GM23338 (cell line): ENCODE data around the gene ADAP1. TPM values are rescaled to one million over a fixed set of nuclear protein-coding genes. Genes with fewer than 3 reads are reported as not detected.

Source experiments
- ATAC-seq: fragments of 200-7000 bp; cut with Tn5 transposase; 3 replicates; pipeline ENCODE4 v1.9.1; 2020
- DNase-seq: peaks from one replicate; pipeline ENCODE4 v3.0.0-alpha.2; 2015; ENCODE audit warnings: low spot score
- H2AFZ ChIP-seq: fragments of 200-600 bp; sonication (generic); 2 replicates; pipeline ENCODE4 v1.8.0; 2016; ENCODE audit warnings: antibody characterized with exemption, mild to moderate bottlenecking, moderate library complexity
- H3F3A ChIP-seq: fragments of 200-600 bp; sonication (generic); replicated peaks from 2 replicates; pipeline ENCODE4 v1.8.0; 2017; ENCODE audit warnings: antibody characterized with exemption, mixed run types, low read depth
- H3K27ac ChIP-seq: fragments of 200-600 bp; sonication (generic); 2 replicates; pipeline ENCODE4 v1.6.1; 2016; ENCODE audit warnings: low read depth
- H3K27me3 ChIP-seq: fragments of 200-600 bp; sonication (generic); 2 replicates; pipeline ENCODE4 v1.8.0; 2016; ENCODE audit warnings: mild to moderate bottlenecking, mixed run types, moderate library complexity; ENCODE audit not compliant: insufficient read depth
- H3K36me3 ChIP-seq: fragments of 200-600 bp; sonication (generic); 2 replicates; pipeline ENCODE4 v1.8.0; 2016; ENCODE audit warnings: mild to moderate bottlenecking; ENCODE audit not compliant: insufficient read depth
- H3K4me1 ChIP-seq: fragments of 200-600 bp; sonication (generic); 2 replicates; pipeline ENCODE4 v1.8.0; 2016; ENCODE audit warnings: mild to moderate bottlenecking, moderate library complexity; ENCODE audit not compliant: insufficient read depth
- H3K4me2 ChIP-seq: fragments of 200-600 bp; sonication (generic); 2 replicates; pipeline ENCODE4 v1.7.1; 2017; ENCODE audit warnings: mixed run types
- H3K4me3 ChIP-seq: fragments of 200-600 bp; sonication (generic); 2 replicates; pipeline ENCODE4 v1.6.1; 2016; ENCODE audit warnings: mixed run types
- H3K79me2 ChIP-seq: fragments of 200-600 bp; sonication (generic); replicated peaks from 2 replicates; pipeline ENCODE4 v1.8.0; 2017; ENCODE audit warnings: mild to moderate bottlenecking; ENCODE audit not compliant: insufficient read depth
- H3K9me2 ChIP-seq: fragments of 200-600 bp; sonication (generic); 2 replicates; pipeline ENCODE4 v1.8.0; 2017; ENCODE audit not compliant: insufficient read depth
- H4K20me1 ChIP-seq: fragments of 200-600 bp; sonication (generic); replicated peaks from 2 replicates; pipeline ENCODE4 v1.8.0; 2017; ENCODE audit warnings: mild to moderate bottlenecking; ENCODE audit not compliant: insufficient read depth
- H3K27ac Mint-ChIP-seq: 2 replicates; pipeline ENCODE4 v1.8.0; 2020; ENCODE audit warnings: inconsistent platforms, mild to moderate bottlenecking, moderate library complexity, mixed read lengths
- H3K27me3 Mint-ChIP-seq: 3 replicates; pipeline ENCODE4 v1.8.0; 2022; ENCODE audit warnings: low read depth, mild to moderate bottlenecking, moderate library complexity, mixed read lengths, inconsistent platforms; ENCODE audit not compliant: insufficient read depth, poor library complexity
- H3K36me3 Mint-ChIP-seq: 3 replicates; pipeline ENCODE4 v1.8.0; 2021; ENCODE audit warnings: low read depth, mild to moderate bottlenecking, inconsistent platforms, moderate library complexity, mixed read lengths
- H3K4me1 Mint-ChIP-seq: 3 replicates; pipeline ENCODE4 v1.8.0; 2020; ENCODE audit warnings: mild to moderate bottlenecking, inconsistent platforms, mixed read lengths
- H3K4me3 Mint-ChIP-seq: 3 replicates; pipeline ENCODE4 v1.8.0; 2021; ENCODE audit warnings: moderate library complexity, mild to moderate bottlenecking, inconsistent platforms, mixed read lengths
- H3K9me3 Mint-ChIP-seq: 3 replicates; pipeline ENCODE4 v1.8.0; 2020; ENCODE audit warnings: moderate library complexity, mild to moderate bottlenecking, inconsistent platforms, mixed read lengths
- CREB1 ChIP-seq: fragments of 250-450 bp; sonication (Bioruptor Pico); IDR thresholded peaks from 2 replicates; pipeline ENCODE4 v1.5.0; 2020; ENCODE audit warnings: low read depth, mild to moderate bottlenecking, moderate library complexity
- EZH2 ChIP-seq: fragments of 200-600 bp; sonication (generic); IDR thresholded peaks from one replicate; pipeline ENCODE4 v1.8.0; 2017; ENCODE audit warnings: antibody characterized with exemption, mild to moderate bottlenecking, low read depth; ENCODE audit not compliant: unreplicated experiment
- EZH2phosphoT487 ChIP-seq: fragments of 200-600 bp; sonication (generic); IDR thresholded peaks from one replicate; pipeline ENCODE4 v1.8.1; 2018; ENCODE audit warnings: antibody characterized with exemption; ENCODE audit not compliant: unreplicated experiment
- STAT1 ChIP-seq: IDR thresholded peaks from one replicate; pipeline ENCODE4 v1.6.1; 2016; ENCODE audit warnings: antibody characterized with exemption; ENCODE audit not compliant: unreplicated experiment
- ZNF114 ChIP-seq: fragments of 250-450 bp; sonication (Bioruptor Pico); IDR thresholded peaks from 2 replicates; pipeline ENCODE4 v1.5.0; 2020; ENCODE audit warnings: mild to moderate bottlenecking, moderate library complexity
- polyA plus RNA-seq: library from polyadenylated mRNA; unstranded; fragments of >200 nt; fragmentation: Nextera tagmentation; extraction: Ambion mirVana; gene quantifications from 2 replicates; pipeline ENCODE4 v1.2.1, GENCODE V29; 2016
- total RNA-seq: library from RNA; depleted of rRNA; stranded (reverse); fragments of >200 nt; shearing (Covaris generic); gene quantifications from 2 replicates; pipeline ENCODE4 v1.2.3, GENCODE V29; 2014
- TF ChIP-seq, protein P1 (sequence below): IDR thresholded peaks from one replicate; pipeline ENCODE4 v1.6.1; 2018; ENCODE audit warnings: antibody characterized with exemption; ENCODE audit not compliant: unreplicated experiment
- TF ChIP-seq, protein P2 (sequence below): fragments of 250-450 bp; sonication (Bioruptor Pico); IDR thresholded peaks from 2 replicates; pipeline ENCODE4 v1.5.0; 2020; ENCODE audit warnings: mild to moderate bottlenecking, moderate library complexity

The ADAP1 gene
- total and polyA plus RNA-seq, 2 experiments from 2014 or later: 2.2 to 9.6 TPM

DNA sequence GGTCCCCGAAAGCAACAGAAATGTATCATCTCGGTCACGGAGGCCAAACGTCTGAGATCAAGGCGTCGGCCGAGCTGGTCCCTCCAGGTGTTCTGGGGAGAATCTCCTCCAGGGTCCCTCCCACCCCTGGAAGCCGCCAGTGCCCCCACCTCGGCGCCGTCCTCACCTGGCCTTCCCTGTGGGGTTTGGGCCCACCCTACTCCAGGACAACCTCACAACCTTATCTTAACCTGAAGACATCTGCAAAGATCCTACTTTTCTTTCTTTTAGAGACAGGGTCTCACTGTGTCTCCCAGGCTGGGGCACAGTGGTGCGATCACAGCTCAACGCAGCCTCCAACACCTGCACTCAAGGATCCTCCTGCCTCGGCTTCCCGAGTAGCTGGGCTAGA lies 33.4 kb downstream of the ADAP1 start:
- H2AFZ ChIP-seq: no peak overlapping the region
- no peak overlapping the region for H3K27ac ChIP-seq
- ATAC-seq: no peak
- H3K36me3 ChIP-seq: no peaks in the 10 kb centered on the region
- Mint-ChIP-seq H3K36me3 (no peaks in the 10 kb centered on the region), H3K4me3 (no peak overlapping the region), H3K9me3 (no peaks in the 10 kb centered on the region), H3K27ac (no peak overlapping the region), H3K27me3 (peaks cover 8% of the 10 kb centered on the region), H3K4me1 (no peaks in the 10 kb centered on the region; the same call in 1 of the 3 replicates)
- H3K4me1 ChIP-seq: no peaks in the 10 kb centered on the region
- H4K20me1 ChIP-seq: no peaks in the 10 kb centered on the region
- H3K4me2 ChIP-seq: no peak overlapping the region
- H3K79me2 ChIP-seq: no peaks in the 10 kb centered on the region
- DNase-seq: no peak
- no peaks in the 10 kb centered on the region for H3K27me3 ChIP-seq
- no peak overlapping the region for H3K4me3 ChIP-seq
- no peak for TF ChIP-seq EZH2phosphoT487
- TF ChIP-seq EZH2: no peak
- no peak for TF ChIP-seq ZNF114 (CRISPR knock-in tag)
- TF ChIP-seq CREB1 (CRISPR knock-in tag): no peak
- TF ChIP-seq, protein P1, sequence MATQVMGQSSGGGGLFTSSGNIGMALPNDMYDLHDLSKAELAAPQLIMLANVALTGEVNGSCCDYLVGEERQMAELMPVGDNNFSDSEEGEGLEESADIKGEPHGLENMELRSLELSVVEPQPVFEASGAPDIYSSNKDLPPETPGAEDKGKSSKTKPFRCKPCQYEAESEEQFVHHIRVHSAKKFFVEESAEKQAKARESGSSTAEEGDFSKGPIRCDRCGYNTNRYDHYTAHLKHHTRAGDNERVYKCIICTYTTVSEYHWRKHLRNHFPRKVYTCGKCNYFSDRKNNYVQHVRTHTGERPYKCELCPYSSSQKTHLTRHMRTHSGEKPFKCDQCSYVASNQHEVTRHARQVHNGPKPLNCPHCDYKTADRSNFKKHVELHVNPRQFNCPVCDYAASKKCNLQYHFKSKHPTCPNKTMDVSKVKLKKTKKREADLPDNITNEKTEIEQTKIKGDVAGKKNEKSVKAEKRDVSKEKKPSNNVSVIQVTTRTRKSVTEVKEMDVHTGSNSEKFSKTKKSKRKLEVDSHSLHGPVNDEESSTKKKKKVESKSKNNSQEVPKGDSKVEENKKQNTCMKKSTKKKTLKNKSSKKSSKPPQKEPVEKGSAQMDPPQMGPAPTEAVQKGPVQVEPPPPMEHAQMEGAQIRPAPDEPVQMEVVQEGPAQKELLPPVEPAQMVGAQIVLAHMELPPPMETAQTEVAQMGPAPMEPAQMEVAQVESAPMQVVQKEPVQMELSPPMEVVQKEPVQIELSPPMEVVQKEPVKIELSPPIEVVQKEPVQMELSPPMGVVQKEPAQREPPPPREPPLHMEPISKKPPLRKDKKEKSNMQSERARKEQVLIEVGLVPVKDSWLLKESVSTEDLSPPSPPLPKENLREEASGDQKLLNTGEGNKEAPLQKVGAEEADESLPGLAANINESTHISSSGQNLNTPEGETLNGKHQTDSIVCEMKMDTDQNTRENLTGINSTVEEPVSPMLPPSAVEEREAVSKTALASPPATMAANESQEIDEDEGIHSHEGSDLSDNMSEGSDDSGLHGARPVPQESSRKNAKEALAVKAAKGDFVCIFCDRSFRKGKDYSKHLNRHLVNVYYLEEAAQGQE: no peak
- TF ChIP-seq, protein P2, sequence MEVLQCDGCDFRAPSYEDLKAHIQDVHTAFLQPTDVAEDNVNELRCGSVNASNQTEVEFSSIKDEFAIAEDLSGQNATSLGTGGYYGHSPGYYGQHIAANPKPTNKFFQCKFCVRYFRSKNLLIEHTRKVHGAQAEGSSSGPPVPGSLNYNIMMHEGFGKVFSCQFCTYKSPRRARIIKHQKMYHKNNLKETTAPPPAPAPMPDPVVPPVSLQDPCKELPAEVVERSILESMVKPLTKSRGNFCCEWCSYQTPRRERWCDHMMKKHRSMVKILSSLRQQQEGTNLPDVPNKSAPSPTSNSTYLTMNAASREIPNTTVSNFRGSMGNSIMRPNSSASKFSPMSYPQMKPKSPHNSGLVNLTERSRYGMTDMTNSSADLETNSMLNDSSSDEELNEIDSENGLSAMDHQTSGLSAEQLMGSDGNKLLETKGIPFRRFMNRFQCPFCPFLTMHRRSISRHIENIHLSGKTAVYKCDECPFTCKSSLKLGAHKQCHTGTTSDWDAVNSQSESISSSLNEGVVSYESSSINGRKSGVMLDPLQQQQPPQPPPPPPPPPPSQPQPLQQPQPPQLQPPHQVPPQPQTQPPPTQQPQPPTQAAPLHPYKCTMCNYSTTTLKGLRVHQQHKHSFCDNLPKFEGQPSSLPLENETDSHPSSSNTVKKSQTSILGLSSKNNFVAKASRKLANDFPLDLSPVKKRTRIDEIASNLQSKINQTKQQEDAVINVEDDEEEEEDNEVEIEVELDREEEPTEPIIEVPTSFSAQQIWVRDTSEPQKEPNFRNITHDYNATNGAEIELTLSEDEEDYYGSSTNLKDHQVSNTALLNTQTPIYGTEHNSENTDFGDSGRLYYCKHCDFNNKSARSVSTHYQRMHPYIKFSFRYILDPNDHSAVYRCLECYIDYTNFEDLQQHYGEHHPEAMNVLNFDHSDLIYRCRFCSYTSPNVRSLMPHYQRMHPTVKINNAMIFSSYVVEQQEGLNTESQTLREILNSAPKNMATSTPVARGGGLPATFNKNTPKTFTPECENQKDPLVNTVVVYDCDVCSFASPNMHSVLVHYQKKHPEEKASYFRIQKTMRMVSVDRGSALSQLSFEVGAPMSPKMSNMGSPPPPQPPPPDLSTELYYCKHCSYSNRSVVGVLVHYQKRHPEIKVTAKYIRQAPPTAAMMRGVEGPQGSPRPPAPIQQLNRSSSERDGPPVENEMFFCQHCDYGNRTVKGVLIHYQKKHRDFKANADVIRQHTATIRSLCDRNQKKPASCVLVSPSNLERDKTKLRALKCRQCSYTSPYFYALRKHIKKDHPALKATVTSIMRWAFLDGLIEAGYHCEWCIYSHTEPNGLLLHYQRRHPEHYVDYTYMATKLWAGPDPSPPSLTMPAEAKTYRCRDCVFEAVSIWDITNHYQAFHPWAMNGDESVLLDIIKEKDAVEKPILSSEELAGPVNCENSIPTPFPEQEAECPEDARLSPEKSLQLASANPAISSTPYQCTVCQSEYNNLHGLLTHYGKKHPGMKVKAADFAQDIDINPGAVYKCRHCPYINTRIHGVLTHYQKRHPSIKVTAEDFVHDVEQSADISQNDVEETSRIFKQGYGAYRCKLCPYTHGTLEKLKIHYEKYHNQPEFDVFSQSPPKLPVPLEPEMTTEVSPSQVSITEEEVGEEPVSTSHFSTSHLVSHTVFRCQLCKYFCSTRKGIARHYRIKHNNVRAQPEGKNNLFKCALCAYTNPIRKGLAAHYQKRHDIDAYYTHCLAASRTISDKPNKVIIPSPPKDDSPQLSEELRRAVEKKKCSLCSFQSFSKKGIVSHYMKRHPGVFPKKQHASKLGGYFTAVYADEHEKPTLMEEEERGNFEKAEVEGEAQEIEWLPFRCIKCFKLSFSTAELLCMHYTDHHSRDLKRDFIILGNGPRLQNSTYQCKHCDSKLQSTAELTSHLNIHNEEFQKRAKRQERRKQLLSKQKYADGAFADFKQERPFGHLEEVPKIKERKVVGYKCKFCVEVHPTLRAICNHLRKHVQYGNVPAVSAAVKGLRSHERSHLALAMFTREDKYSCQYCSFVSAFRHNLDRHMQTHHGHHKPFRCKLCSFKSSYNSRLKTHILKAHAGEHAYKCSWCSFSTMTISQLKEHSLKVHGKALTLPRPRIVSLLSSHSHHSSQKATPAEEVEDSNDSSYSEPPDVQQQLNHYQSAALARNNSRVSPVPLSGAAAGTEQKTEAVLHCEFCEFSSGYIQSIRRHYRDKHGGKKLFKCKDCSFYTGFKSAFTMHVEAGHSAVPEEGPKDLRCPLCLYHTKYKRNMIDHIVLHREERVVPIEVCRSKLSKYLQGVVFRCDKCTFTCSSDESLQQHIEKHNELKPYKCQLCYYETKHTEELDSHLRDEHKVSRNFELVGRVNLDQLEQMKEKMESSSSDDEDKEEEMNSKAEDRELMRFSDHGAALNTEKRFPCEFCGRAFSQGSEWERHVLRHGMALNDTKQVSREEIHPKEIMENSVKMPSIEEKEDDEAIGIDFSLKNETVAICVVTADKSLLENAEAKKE: no peak
- TF ChIP-seq STAT1: no peak
- H3K9me2 ChIP-seq: no peaks in the 10 kb centered on the region
- H3F3A ChIP-seq: no peaks in the 10 kb centered on the region
